ENCODE measurements around the gene MRPL53. TPM values are rescaled to one million over a fixed set of nuclear protein-coding genes. Genes with fewer than 3 reads are reported as not detected.
A peak's percentile ranks its signal among the peaks of the same experiment; 100 is the strongest.
"Not testable (repeated sequence)": the region's sequence is repeated elsewhere in the genome, so short reads cannot be mapped to it uniquely, and the experiment has no call there.

MRPL53 gene
- total RNA-seq, 2 donors from 2014 or later, result 31.4 to 67.9 TPM

GRCh38 chr2:74459503-74460118, 12.9 kb downstream of the MRPL53 start:
- not testable (repeated sequence) for DNase-seq; H3K36me3 Mint-ChIP-seq (ENCODE audit: low read depth); H3K27me3 Mint-ChIP-seq; H3K9me3 ChIP-seq (ENCODE audit: control insufficient read depth, low read length, poor library complexity, severe bottlenecking); ATAC-seq
- Mint-ChIP-seq H3K4me3 (peak overlapping the region; percentile 100), H3K4me1 (peaks cover 57% of the 10 kb centered on the region), H3K27ac (peak overlapping the region; percentile 100)

DNA sequence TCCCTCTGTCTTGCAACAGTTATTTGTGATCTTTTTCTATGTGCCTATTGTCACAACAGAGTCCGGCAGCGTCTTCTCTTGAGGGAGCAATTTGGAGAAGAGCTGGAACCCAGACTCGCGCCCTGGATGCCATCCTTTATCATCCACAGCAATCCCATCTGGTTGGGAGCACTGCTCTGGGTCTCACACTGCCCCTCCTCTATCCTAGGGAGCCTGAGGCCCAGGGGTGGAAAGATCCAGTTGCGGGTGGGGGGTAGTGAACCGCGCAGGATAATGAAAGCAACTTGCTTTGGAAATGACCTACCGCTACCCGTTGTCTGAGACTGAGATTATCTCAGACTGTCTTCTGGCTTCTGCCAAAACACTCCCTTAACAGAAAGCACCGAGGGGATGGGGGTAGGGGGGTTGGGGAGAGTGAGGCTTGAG, 13.5 kb downstream of the MRPL53 start:
- peak overlapping the region; percentile 100 for H3K4me3 Mint-ChIP-seq
- no peak for ATAC-seq
- H3K36me3 Mint-ChIP-seq (ENCODE audit: low read depth), result peaks cover 10% of the 10 kb centered on the region
- peak overlapping the region; percentile 100 for H3K27ac Mint-ChIP-seq
- no peaks in the 10 kb centered on the region for H3K9me3 ChIP-seq (ENCODE audit: control insufficient read depth, low read length, poor library complexity, severe bottlenecking)
- no peak for DNase-seq
- H3K27me3 Mint-ChIP-seq, result no peaks in the 10 kb centered on the region
- H3K4me1 Mint-ChIP-seq, result peaks cover 58% of the 10 kb centered on the region

- H3K4me1 Mint-ChIP-seq, result peaks cover 56% of the 10 kb centered on the region
- H3K9me3 ChIP-seq (ENCODE audit: control insufficient read depth, low read length, poor library complexity, severe bottlenecking), result no peaks in the 10 kb centered on the region
- peak within 1 kb of the TSS; percentile 100 for H3K4me3 Mint-ChIP-seq
- DNase-seq, result peak; percentile 89 to 98 (median 96)
- peak; percentile 84 for ATAC-seq
- no peaks in the 10 kb centered on the region for H3K27me3 Mint-ChIP-seq
- peak within 1 kb of the TSS; percentile 100 for H3K27ac Mint-ChIP-seq
- H3K36me3 Mint-ChIP-seq (ENCODE audit: low read depth), result peaks cover 10% of the 10 kb centered on the region
These were observed 14.1 kb downstream of the MRPL53 start, which contains the start of gene WBP1 for GRCh38 chr2:74458132-74458937. Gene WBP1 (plus strand): TSS chr2:74458438. CDS start chr2:74458603, 165 bp downstream.

DNA sequence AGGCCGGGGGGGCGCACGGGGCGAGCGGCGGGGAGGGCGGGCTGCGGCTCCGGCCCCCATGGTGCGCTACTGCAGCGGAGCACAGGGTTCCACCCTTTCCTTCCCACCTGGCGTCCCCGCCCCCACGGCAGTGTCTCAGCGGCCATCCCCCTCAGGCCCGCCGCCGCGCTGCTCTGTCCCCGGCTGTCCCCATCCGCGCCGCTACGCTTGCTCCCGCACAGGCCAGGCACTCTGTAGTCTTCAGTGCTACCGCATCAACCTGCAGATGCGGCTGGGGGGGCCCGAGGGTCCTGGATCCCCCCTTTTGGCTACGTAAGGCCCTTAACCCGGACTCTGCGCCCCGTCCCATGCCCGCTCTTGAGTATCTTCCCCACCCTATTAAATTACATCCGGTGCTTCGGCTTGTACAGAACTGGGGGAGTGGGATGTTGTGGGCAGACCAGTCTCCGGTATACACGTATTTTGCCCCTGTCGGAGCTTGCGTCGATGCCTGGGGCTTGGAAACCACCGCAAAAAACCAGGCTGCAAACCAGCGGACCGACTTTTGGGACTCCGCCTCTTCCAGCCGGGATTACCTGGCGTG, 14.8 kb downstream of the MRPL53 start:
- H3K4me3 Mint-ChIP-seq, result peak overlapping the region; percentile 100
- no peaks in the 10 kb centered on the region for H3K9me3 ChIP-seq (ENCODE audit: control insufficient read depth, low read length, poor library complexity, severe bottlenecking)
- peaks cover 10% of the 10 kb centered on the region for H3K36me3 Mint-ChIP-seq (ENCODE audit: low read depth)
- ATAC-seq, result peak; percentile 67
- H3K4me1 Mint-ChIP-seq, result peaks cover 57% of the 10 kb centered on the region
- peak overlapping the region; percentile 100 for H3K27ac Mint-ChIP-seq
- DNase-seq, result peak; percentile 70 to 75 (median 72)
- H3K27me3 Mint-ChIP-seq, result no peaks in the 10 kb centered on the region

DNA sequence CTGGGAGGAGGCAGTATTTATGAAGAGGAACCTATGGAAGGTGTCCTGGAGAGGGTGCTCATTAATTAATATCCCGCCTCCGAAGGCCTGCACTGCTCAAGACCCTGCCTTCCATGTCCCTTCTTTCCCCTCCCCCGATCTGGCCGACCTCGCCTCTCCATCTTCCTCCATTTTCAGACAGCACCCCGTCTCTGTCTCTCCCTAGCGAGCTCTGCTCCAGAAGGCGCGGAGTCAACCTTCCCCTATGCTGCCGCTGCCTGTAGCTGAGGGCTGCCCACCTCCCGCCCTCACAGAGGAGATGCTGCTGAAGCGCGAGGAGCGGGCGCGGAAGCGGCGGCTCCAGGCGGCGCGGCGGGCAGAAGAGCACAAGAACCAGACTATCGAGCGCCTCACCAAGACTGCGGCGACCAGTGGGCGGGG, 15.3 kb downstream of the MRPL53 start:
- no peaks in the 10 kb centered on the region for H3K27me3 Mint-ChIP-seq
- no peaks in the 10 kb centered on the region for H3K9me3 ChIP-seq (ENCODE audit: control insufficient read depth, low read length, poor library complexity, severe bottlenecking)
- peak overlapping the region; percentile 100 for H3K4me3 Mint-ChIP-seq
- ATAC-seq (no peak), DNase-seq (no peak)
- peak overlapping the region; percentile 100 for H3K27ac Mint-ChIP-seq
- H3K4me1 Mint-ChIP-seq, result peaks cover 59% of the 10 kb centered on the region
- peaks cover 10% of the 10 kb centered on the region for H3K36me3 Mint-ChIP-seq (ENCODE audit: low read depth)

DNA sequence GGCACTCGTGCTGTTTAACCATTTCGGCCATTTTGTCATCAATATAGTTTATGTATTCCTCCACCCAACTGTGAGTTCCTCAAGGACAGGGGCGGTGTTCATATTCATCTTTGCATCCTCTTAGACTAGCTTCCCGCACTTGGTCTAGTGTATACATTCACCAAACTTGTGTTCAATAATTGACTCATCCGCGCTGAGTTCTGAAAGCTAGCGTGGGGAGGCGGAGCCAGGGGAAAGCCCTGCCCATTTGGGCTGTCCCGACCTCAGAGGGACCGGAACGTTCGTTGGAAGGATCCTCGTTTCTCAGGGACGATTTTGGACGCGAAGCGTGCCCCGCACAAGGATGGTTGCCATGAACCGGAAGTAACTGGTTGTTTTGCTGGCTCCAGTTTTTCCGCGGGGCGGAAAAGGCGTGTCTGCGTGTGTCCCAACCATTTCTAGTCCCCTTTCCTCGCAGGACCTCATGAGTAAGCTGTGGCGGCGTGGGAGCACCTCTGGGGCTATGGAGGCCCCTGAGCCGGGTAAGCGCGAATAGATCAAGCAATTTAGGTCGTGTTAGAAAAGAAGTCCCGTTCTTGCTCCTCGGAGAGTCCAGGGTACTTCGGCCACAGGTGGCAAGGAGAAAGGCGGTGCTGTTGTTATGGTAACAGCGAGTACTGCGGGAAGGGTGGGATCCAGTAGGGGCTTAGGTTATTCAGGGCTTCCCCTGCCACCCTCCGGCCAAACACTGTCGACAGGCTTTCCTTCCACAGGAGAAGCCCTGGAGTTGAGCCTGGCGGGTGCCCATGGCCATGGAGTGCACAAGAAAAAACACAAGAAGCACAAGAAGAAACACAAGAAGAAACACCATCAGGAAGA, 17.6 kb downstream of the MRPL53 start, which contains the start of gene INO80B:
Gene INO80B, plus strand, starts transcription at position 434 of the 858 bp plus-strand sequence. Its CDS starts 30 bp downstream, at position 464.
- ATAC-seq (peak; percentile 43), DNase-seq (peak; percentile 82 to 95 (median 93))
- Mint-ChIP-seq H3K27ac (peak within 1 kb of the TSS; percentile 100), H3K27me3 (no peaks in the 10 kb centered on the region), H3K36me3 (ENCODE audit: low read depth) (peaks cover 10% of the 10 kb centered on the region), H3K4me1 (peaks cover 58% of the 10 kb centered on the region), H3K4me3 (peak within 1 kb of the TSS; percentile 100)
- H3K9me3 ChIP-seq (ENCODE audit: control insufficient read depth, low read length, poor library complexity, severe bottlenecking), result no peaks in the 10 kb centered on the region

- no peaks in the 10 kb centered on the region for H3K9me3 ChIP-seq (ENCODE audit: control insufficient read depth, low read length, poor library complexity, severe bottlenecking)
- H3K36me3 Mint-ChIP-seq (ENCODE audit: low read depth), result peaks cover 5% of the 10 kb centered on the region
- peaks cover 7% of the 10 kb centered on the region for H3K27me3 Mint-ChIP-seq
- peaks cover 23% of the 10 kb centered on the region for H3K4me1 Mint-ChIP-seq
- ATAC-seq, result no peak
- H3K4me3 Mint-ChIP-seq, result no peak overlapping the region
- no peak for DNase-seq
- no peak overlapping the region for H3K27ac Mint-ChIP-seq
These were observed 21.8 kb downstream of the MRPL53 start for GRCh38 chr2:74450570-74451190.

GRCh38 chr2:74448771-74449170, 23.7 kb downstream of the MRPL53 start:
- ATAC-seq (no peak), DNase-seq (no peak)
- no peaks in the 10 kb centered on the region for H3K9me3 ChIP-seq (ENCODE audit: control insufficient read depth, low read length, poor library complexity, severe bottlenecking)
- H3K4me3 Mint-ChIP-seq, result no peak overlapping the region
- H3K27me3 Mint-ChIP-seq, result peaks cover 23% of the 10 kb centered on the region
- no peaks in the 10 kb centered on the region for H3K36me3 Mint-ChIP-seq (ENCODE audit: low read depth)
- peaks cover 8% of the 10 kb centered on the region for H3K4me1 Mint-ChIP-seq
- no peak overlapping the region for H3K27ac Mint-ChIP-seq

DNA sequence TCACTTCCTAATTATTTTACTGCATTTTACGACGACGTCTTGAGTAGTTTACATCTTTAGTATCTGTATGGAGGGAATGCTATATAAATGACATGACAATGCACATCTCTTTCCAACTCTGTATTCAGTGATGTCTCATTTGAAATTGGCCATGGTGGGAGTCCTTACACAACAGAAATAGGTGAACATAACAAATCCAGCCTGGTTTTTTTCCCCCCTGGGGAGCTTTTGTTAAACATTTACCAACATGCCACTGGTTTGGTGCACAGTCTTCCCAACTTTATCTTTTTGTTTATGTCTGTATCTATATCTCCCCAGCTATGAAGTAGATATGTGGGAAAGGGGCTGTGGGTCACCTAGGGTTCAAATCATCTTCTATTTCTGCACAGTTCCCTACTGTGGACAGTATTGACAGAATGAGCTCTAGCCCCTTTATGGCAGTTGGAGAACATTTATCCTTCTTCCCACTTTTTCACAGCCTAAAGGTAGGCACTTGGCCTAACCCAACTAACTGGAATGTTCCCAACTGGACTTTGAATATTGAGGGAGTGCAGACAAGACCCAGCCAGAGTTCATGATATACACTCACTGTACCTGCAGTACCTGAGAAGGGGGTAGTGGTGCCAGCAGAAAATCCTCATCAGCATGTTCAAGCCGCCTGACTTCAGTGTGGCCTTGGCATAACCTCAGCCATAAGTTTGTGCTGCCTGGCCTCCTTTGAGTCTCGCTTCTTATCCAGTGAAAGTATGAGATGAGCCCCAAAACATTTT, 25.1 kb downstream of the MRPL53 start:
- no peak overlapping the region for H3K27ac Mint-ChIP-seq
- no peaks in the 10 kb centered on the region for H3K36me3 Mint-ChIP-seq (ENCODE audit: low read depth)
- peaks cover 24% of the 10 kb centered on the region for H3K27me3 Mint-ChIP-seq
- ATAC-seq (no peak), DNase-seq (no peak)
- no peaks in the 10 kb centered on the region for H3K9me3 ChIP-seq (ENCODE audit: control insufficient read depth, low read length, poor library complexity, severe bottlenecking)
- no peak overlapping the region for H3K4me3 Mint-ChIP-seq
- H3K4me1 Mint-ChIP-seq, result peaks cover 1% of the 10 kb centered on the region

DNA sequence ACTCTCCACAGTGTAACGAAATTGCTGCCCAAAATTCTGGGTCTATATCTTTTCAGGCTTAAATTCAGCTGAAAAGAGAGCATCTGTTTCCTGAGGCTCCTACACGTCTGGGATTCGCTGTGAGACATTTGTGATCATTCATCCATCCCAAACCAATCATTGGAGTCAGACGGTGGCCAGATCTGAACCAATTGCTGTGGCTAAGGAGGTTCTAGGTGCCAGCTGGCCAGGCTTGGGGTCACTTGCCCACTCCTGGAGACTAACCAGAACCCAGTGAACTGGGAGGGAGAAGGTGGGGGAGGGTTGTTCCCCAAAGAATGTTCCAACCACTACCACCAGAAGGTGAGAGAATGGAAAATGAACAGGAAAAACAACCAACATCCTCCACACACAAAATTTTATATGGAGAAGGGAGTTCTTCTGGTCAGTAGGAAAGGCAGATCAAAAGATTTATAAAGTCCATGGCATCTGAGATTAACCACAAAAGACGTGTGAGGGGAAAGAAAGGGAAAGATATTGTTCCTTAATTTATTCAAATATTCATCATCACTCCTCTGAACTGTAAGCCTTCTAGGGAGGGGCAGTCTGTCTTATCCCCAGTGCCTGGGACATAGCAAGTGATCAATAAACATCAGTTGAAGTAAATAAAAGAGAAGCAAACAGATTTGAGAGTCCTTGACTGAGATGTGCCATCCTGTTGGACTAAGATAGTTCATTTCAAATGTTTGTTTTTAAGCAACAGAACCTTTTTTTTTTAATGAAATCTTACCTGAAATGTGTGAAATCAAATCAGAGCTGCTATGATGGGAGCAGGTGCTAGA, 27.8 kb downstream of the MRPL53 start:
- no peak for ATAC-seq
- Mint-ChIP-seq H3K27ac (no peak overlapping the region), H3K36me3 (ENCODE audit: low read depth) (no peaks in the 10 kb centered on the region), H3K4me3 (no peak overlapping the region), H3K4me1 (peaks cover 2% of the 10 kb centered on the region), H3K27me3 (peaks cover 38% of the 10 kb centered on the region)
- DNase-seq, result no peak
- H3K9me3 ChIP-seq (ENCODE audit: control insufficient read depth, low read length, poor library complexity, severe bottlenecking), result no peaks in the 10 kb centered on the region

All from T-helper 17 cell (primary cell).